Stimulated activated CD4-positive, alpha-beta T cell treated with anti-CD3 and anti-CD28 coated beads, Interleukin-1b, Interleukin-23, amount 100 ng/mL, for 1 hour (primary cell): Measurements from ENCODE around the gene GNG12.

ENCODE experiments used
- DNase-seq, 2 donors: peaks; one replicate each; pipeline ENCODE4 v3.0.0-alpha.2; 2020; ENCODE audit warnings: low read depth in 2 of 2

GNG12 gene

DNA sequence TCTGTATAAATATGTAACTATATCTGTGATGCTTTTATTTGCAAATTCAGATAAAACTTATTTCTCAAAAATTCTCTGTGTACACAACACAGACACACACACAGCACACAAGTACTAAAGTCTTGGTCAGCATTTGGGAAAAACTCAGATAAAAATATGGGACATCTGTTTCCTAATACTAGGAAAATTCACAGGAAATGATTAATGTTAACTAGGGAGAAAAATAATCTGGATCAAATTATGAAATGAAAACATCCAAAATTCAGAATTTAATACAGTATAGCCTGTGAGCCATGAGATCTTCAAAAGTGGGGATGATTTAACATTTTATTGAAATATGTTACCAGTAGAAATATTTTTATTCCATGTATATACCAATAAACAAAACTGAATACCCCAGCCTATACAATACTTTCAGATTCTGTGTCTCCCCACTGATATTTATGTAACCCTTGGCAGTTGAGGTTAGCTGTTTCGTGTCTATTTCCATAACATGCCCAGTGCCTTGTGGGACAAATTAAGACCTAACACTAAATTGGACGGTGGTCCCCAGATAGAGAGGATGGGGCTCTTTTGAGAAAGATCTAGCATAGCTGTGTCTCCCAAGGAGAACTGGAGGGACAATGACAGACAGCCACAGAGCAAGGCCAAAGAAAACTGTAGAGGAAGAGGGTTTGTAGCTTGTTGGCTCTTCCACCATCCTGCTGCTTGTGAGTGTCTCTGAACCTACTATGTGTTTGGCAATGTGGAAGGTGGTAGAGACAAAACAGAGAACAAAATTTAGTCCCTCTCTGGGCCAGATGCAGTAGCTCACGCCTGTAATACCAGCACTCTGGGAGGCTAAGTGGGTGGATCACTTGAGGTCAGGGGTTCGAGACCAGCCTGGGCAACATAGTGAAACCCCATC lies 47.2 kb downstream of the GNG12 start:
- no peak for DNase-seq

DNA sequence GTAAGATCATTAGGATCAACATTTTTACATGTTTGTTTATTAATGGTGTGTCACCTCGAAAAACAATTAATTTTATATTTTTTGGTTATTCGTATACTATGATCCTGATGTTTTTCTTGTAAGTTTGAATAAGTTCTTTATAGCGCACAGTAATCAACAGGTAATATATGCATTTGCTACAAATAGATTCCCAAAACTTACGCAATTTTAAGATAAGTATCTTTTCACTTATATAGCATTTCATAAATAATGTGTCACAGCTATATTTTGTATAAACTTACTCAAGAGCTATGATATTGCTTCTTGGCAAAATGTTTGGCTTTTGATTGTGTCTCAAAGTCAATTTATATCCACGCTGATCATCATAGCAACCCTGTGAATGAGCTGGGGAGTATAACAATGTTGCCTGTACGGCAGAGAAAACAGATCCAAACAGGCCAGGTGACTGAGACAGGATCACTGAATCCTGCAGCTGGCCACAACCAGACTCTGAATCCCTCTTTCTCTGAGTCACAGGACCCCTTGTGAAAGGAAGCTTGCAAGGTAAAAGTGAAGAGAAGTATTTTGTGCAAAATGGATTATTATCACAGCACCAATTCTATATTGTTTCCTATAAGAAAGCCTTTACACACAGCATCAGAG lies 48.6 kb downstream of the GNG12 start:
- DNase-seq, result no peak

- no peak for DNase-seq
Observed at GRCh38 chr1:67780637-67781036, 52.6 kb downstream of the GNG12 start.

DNA sequence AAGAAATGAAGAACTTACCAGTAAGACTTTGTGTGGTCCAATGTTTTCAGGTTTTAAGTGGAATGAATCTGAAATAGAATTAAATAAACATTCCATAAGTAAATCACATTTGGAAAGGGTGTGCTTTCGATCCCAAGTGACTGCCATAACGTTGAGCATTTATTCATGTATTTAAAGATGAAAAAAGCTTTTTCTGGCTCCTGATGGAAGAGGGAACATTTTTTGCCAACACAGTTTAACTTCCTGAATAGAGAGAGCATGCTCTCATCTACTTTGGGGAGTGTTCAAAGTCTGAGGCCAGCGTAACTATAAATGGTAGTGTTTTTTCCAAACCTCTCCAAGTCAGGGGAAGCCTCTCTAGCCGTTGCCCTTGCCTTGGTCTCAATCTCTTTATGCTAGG lies 55.8 kb downstream of the GNG12 start:
- DNase-seq, result no peak

DNA sequence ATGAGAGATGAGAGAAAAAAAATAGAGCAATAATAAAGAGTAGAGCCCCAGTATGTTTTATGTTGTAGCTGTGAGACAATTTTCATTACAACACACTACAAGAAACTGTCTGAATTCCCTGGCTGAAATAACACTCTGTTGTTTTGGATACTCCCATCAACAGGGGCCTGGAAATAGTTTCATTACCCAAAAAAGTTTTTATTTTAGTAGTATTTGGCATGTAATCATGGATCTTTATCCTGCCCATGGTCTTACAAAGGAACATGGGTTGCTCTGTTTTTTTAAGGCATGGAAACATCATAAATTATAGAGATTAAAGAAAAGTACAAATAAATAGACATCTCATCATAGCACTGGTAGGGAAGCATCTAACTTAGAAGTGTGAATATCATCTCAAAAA lies 56.3 kb downstream of the GNG12 start:
- DNase-seq, result no peak

DNA sequence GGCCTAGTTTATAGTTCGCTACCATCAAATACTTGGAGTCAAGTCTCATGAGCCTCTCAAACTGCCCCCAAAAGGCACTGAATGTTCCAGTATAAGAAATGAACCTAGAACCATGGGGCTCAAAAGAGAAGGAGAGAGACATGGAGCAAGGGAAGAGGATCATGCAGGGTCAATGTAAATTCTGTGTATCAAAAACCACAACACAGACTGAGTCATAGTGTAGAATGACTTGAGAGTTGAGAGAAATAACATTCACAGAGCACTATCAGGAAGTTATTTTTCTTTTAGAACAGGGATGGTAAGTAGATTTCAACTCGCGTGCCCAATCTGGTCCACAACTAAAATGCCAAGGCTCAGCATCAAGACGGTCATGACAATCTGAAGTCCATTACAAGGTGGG lies 59.8 kb downstream of the GNG12 start:
- no peak for DNase-seq

DNA sequence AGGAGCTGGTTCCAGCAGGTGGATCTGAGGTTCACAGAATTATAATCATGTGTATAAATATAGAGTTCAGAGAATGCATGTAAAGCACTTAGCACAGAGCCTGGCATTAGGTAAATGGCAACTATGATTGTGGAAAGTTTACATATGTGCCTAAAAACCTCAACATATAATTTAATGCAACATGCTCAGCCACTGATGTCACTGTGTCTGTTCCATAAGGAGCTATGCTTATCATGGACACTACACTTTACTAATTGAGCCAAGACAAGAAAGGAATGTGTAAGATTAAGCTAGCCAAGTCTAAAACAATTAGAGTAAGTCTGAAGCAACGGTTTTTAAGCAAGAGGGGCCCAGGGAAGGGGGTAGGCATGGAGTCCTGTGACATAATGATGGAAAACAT lies 61.5 kb downstream of the GNG12 start:
- DNase-seq, result no peak

GRCh38 chr1:67771152-67771551 lies 62.1 kb downstream of the GNG12 start:
- no peak for DNase-seq

GRCh38 chr1:67769633-67770256 lies 63.5 kb downstream of the GNG12 start:
- DNase-seq, result no peak

GRCh38 chr1:67768480-67768879 lies 64.8 kb downstream of the GNG12 start:
- no peak for DNase-seq

- DNase-seq, result no peak
Observed at GRCh38 chr1:67767103-67767782, 66.0 kb downstream of the GNG12 start.

- DNase-seq, result no peak
Observed at GRCh38 chr1:67766141-67766978, 66.9 kb downstream of the GNG12 start.

GRCh38 chr1:67764633-67765032 lies 68.6 kb downstream of the GNG12 start:
- no peak for DNase-seq

DNA sequence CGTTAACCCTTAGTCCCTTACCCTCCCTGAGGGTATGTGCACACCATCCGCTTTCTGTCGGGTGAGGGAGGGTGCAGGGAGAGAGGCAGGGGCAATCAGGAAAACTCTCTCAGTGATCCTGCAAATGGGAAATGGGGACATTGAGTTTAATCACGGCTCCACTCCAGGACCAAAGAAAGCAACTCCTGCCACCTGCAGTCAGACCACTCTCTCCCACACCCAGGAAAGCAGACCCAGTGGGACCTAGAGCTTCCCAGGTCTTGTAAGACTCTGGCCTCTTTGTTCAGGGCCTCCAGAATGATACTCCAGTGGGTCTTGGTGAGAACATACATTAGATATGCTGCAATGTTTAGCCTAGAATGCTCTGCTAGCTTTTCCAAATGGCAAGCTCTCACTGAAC lies 71.5 kb downstream of the GNG12 start:
- no peak for DNase-seq

DNA sequence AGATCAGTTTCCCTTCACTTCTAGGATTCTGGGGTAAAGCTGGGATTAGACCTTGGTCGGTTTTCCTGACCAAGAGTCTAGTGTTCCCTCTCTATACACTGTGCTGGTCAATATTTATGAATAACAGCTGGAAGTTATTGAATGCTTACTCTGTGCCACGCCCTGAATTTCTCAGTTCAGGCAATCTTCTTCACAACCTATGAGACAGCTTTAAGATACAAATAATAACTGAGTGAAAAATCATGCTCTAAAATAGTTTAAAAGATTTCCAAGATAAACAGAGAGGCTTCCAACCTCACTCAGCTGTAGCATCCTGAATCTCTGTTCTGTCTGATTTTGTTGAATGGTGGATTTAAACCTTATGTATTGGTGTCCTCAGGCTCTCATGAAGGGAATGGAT lies 72.2 kb downstream of the GNG12 start:
- DNase-seq, result no peak

DNA sequence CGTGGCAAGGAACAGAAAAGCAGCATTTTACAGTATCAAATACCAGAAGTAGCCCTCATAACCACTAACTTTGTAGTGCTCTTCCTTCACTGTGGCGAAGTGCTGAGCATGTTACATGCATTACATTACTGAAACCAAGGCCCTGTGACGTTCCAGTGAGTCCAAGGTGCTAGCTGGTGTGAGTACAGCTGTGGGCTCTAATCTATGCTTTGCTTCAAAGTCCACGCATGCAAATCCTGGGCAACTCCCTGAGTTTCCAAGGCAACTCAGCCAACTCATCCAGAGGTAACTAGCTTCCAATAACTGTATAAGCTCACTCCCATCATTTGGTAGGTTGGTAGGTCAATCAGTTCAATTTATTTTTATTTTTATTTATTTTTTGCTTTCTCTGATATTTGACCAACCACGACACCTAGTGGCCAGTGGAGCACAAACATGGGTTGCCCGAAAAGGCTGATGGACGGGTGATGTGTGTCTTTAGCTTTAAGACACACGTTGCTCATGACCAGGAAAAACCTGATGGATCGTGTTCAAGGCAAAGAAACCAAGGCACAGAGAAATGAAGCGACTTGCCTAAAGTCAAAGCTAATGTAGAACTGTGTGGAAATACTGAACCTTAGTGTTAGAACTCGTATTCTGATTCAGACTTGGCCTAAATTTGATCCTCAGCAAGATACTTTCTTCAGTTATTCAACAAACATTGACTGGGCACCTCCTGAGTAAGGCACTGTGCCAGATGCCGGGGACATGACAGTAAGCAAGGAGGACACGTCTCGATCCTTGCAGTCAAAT lies 73.0 kb downstream of the GNG12 start:
- peak; percentile 18 to 35 for DNase-seq

DNA sequence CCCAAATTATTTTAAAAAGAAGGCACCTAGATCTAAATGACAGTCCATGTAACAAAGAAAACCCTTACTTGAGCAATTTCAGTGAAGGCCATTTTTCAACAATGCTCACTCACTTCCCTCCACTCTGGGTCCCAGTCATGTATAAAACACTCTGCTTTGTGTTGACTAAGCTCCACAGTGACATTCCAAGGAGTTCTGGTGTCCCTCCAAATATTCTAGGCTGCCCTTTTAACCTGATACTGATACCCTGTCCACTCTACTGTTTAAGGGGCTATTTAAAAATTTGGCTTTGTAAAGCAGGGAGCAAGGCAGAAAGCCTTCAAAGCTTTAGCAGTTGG lies 73.6 kb downstream of the GNG12 start:
- DNase-seq, result no peak

- DNase-seq, result no peak
Observed at GRCh38 chr1:67759066-67759465, 74.2 kb downstream of the GNG12 start.

- no peak for DNase-seq
Observed at GRCh38 chr1:67755619-67756018, 77.6 kb downstream of the GNG12 start.

GRCh38 chr1:67755160-67755559 lies 78.1 kb downstream of the GNG12 start:
- no peak for DNase-seq

DNA sequence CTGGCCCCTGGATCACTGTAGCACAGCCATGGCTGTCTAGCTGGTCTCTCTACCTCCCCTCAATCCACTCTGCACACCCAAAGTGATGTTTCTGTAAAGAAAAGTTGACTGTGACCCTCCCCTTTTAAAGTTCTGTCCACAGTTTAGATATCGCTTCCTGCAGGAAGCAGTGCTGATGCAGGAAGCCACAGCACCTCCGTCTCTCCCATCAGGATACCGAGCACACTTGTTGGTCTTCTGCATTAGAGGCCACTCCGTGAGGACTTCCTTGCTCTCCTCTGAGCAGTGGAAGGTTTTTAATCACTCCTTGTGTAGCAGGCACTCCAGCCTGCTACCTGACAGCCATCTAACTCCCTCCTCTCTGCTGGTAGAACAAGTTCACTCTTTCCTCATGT lies 78.7 kb downstream of the GNG12 start:
- DNase-seq, result no peak
